CD4-positive, CD25-positive, alpha-beta regulatory T cell (primary cell): Measurements from ENCODE around the gene KHDRBS2. TPM values are rescaled to one million over a fixed set of nuclear protein-coding genes. Genes with fewer than 3 reads are reported as not detected.

ENCODE experiments used
- ATAC-seq, 2 donors: fragments of 150-1000 bp; cut with Tn5 transposase; one replicate each; pipeline ENCODE4 v1.10.0; 2021; ENCODE audit warnings: low read depth in 2 of 2, moderate number of reproducible peaks in 2 of 2, moderate library complexity in 1 of 2
- DNase-seq, 3 donors: peaks; one replicate each; pipeline versions ENCODE4 v3.0.0 to v3.0.0-alpha.2; 2012 to 2022; ENCODE audit warnings: mixed read lengths in 1 of 3
- H3K27ac ChIP-seq: one replicate; pipeline ENCODE4 v1.7.0; 2013; ENCODE audit warnings: mild to moderate bottlenecking, low read length; ENCODE audit not compliant: insufficient read depth, poor library complexity, severe bottlenecking
- H3K27me3 ChIP-seq: one replicate; pipeline ENCODE4 v1.7.0; 2013; ENCODE audit warnings: low read length; ENCODE audit not compliant: control insufficient read depth, insufficient read depth
- H3K36me3 ChIP-seq: one replicate; pipeline ENCODE4 v1.7.0; 2013; ENCODE audit warnings: mild to moderate bottlenecking, low read length, moderate library complexity; ENCODE audit not compliant: control insufficient read depth, insufficient read depth
- H3K4me1 ChIP-seq: 2 replicates; pipeline ENCODE4 v1.7.0; 2013; ENCODE audit warnings: mild to moderate bottlenecking, low read length; ENCODE audit not compliant: insufficient read depth, control insufficient read depth, poor library complexity, severe bottlenecking
- H3K4me3 ChIP-seq: one replicate; pipeline ENCODE4 v1.7.0; 2013; ENCODE audit warnings: low read depth, mild to moderate bottlenecking, low read length, moderate library complexity
- H3K9me3 ChIP-seq, 2 experiments: 1 replicate in 1 of 2; 2 replicates in 1 of 2; pipeline ENCODE4 v1.7.0; 2013; ENCODE audit warnings: low read length in 2 of 2, mild to moderate bottlenecking in 1 of 2, moderate library complexity in 1 of 2; ENCODE audit not compliant: control insufficient read depth in 2 of 2
- H3K27ac Mint-ChIP-seq, 3 donors: one replicate each; pipeline ENCODE4 v1.8.0; 2020 to 2022; ENCODE audit warnings: mild to moderate bottlenecking in 3 of 3, mixed read lengths in 3 of 3, moderate library complexity in 2 of 3
- H3K27me3 Mint-ChIP-seq: one replicate; pipeline ENCODE4 v1.8.0; 2022; ENCODE audit warnings: mild to moderate bottlenecking, mixed read lengths
- H3K36me3 Mint-ChIP-seq: one replicate; pipeline ENCODE4 v1.8.0; 2020; ENCODE audit warnings: mixed read lengths
- H3K4me1 Mint-ChIP-seq, 4 donors: one replicate each; pipeline ENCODE4 v1.8.0; 2020 to 2022; ENCODE audit warnings: mixed read lengths in 4 of 4, mild to moderate bottlenecking in 1 of 4
- H3K4me3 Mint-ChIP-seq, 4 donors: one replicate each; pipeline ENCODE4 v1.8.0; 2020 to 2022; ENCODE audit warnings: mild to moderate bottlenecking in 4 of 4, mixed read lengths in 4 of 4, moderate library complexity in 3 of 4
- H3K9me3 Mint-ChIP-seq, 7 donors: one replicate each; pipeline ENCODE4 v1.8.0; 2020 to 2022; ENCODE audit warnings: mixed read lengths in 7 of 7, mild to moderate bottlenecking in 3 of 7, moderate library complexity in 2 of 7
- polyA plus RNA-seq, 4 donors: library from polyadenylated mRNA; unstranded; fragments of 300-500 nt; fragmentation: Illumina TruSeq; gene quantifications; one replicate each; pipeline ENCODE4 v1.2.3, GENCODE V29; 2021
- total RNA-seq: library from RNA; stranded (reverse); gene quantifications from one replicate; pipeline ENCODE4 v1.2.3, GENCODE V29; 2022

KHDRBS2 gene
- total and polyA plus RNA-seq, 5 donors from 2014 or later: not detected

DNA sequence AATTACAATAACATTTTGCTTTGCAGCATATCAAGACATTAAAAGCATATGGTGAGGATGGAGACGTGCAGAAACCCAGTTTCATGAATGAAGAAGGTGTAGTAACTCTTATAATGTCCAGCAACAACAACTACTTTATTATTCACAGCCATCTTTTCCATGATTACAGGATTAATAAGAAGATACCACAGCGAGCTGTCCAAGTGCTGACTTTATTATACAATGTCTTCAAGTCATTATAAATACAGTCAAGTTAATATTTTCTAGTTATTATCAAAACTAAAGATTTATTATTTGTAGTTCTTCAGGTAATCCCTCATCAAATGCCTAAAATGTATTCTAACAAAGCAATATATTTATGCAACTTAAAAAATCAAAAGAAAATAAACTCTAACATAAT, 2.5 kb upstream of the KHDRBS2 start:
- H3K4me3 ChIP-seq: no peak overlapping the region
- no peaks in the 10 kb centered on the region for H3K36me3 Mint-ChIP-seq
- H3K27me3 Mint-ChIP-seq: no peaks in the 10 kb centered on the region
- no peaks in the 10 kb centered on the region for H3K4me1 Mint-ChIP-seq
- H3K27me3 ChIP-seq: no peaks in the 10 kb centered on the region
- H3K27ac ChIP-seq: no peak overlapping the region
- no peak overlapping the region for H3K4me3 Mint-ChIP-seq
- H3K9me3 Mint-ChIP-seq: peaks cover 0 to 10% (median 2%) of the 10 kb centered on the region in 7 donors
- ATAC-seq (no peak), DNase-seq (no peak)
- no peak overlapping the region for H3K27ac Mint-ChIP-seq
- no peaks in the 10 kb centered on the region for H3K4me1 ChIP-seq
- H3K9me3 ChIP-seq: no peaks in the 10 kb centered on the region
- no peaks in the 10 kb centered on the region for H3K36me3 ChIP-seq

DNA sequence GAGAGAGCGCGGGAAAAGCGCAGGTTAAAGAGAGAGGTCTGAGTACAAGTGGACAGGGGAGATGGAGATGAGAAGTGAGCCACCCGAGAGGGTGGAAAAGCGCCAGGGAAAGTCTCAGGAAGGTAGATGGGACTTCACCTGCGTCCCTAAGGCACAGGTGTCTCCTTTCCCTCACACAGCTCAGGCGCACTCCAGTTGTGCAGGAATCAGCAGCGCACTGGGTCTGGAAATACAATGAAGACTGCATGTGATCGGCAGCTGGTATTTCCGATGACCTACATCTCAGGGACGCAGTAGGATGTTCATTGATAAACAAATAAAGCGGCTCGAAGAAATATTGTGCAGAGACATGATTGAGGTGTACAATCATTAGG, 432 bp upstream of the KHDRBS2 start:
- no peak overlapping the region for H3K27ac ChIP-seq
- no peak overlapping the region for H3K4me3 Mint-ChIP-seq

DNA sequence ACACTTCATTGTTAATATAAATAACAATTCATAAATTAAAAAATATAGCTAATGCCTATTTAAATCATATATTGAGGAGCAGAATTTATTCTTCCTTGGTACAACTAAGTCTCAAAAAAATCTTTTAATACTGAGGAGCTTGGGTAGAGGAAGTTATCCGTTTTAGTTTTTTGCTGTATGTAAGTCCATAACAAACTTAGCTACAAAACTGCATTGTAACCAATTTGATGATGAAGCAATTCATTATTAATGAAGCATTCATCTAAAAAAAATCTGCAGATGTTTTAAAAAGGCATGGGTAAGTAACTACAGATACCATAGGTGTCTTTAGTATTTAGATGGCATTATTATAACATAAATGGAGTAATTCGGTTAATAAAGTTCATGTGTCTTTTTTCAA, 1.3 kb downstream of the KHDRBS2 start:
- Mint-ChIP-seq H3K9me3 (peaks cover 0 to 4% (median 0%) of the 10 kb centered on the region in 7 donors), H3K36me3 (no peaks in the 10 kb centered on the region), H3K4me1 (no peaks in the 10 kb centered on the region), H3K27me3 (no peaks in the 10 kb centered on the region), H3K4me3 (no peak overlapping the region), H3K27ac (no peak overlapping the region)
- no peaks in the 10 kb centered on the region for H3K4me1 ChIP-seq
- no peaks in the 10 kb centered on the region for H3K9me3 ChIP-seq
- H3K27me3 ChIP-seq: no peaks in the 10 kb centered on the region
- H3K36me3 ChIP-seq: no peaks in the 10 kb centered on the region
- no peak overlapping the region for H3K27ac ChIP-seq
- no peak overlapping the region for H3K4me3 ChIP-seq
- DNase-seq: no peak
- no peak for ATAC-seq

More for the DNA sequence above, 432 bp upstream of the KHDRBS2 start:
- Histone ChIP-seq H3K4me1 (no peaks in the 10 kb centered on the region), H3K4me3 (no peak overlapping the region), H3K27me3 (no peaks in the 10 kb centered on the region), H3K9me3 (no peaks in the 10 kb centered on the region), H3K36me3 (no peaks in the 10 kb centered on the region)
- Mint-ChIP-seq H3K36me3 (no peaks in the 10 kb centered on the region), H3K9me3 (peaks cover 0 to 4% (median 0%) of the 10 kb centered on the region in 7 donors), H3K27ac (no peak overlapping the region), H3K4me1 (no peaks in the 10 kb centered on the region), H3K27me3 (no peaks in the 10 kb centered on the region)
- no peak for DNase-seq
- ATAC-seq: no peak

DNA sequence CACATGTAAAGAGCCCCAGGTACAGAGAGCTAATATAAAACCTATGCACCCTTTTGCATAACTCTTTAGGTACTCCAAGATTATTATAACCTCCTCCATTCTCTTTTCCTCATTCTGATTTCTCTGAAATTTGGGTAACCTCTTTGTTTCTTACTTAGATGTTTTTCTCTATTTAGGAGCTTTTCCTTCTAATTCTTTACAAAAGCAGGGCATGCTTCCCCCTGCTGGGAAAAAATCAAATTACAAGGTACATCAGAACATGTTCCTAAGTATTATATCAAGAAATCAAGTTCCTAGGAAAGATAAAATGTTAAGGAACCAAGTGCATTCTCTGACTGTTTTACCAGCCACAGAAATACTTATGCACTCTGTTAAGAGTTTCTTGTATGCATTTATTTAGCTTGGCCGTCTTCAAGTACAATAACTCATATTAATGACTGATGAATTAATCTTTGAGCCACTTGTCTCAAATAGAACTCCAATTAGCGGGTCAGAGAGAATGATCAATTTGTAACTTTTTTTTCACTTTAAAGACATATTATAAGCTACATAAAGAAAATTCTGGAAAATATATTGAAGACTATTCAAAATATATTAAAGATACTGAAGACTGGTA, 2.1 kb downstream of the KHDRBS2 start:
- Mint-ChIP-seq H3K27ac (no peak overlapping the region), H3K4me1 (no peaks in the 10 kb centered on the region), H3K4me3 (no peak overlapping the region), H3K36me3 (no peaks in the 10 kb centered on the region), H3K27me3 (no peaks in the 10 kb centered on the region), H3K9me3 (peaks cover 0 to 4% (median 0%) of the 10 kb centered on the region in 7 donors)
- Histone ChIP-seq H3K27me3 (no peaks in the 10 kb centered on the region), H3K4me3 (no peak overlapping the region), H3K27ac (no peak overlapping the region), H3K36me3 (no peaks in the 10 kb centered on the region), H3K4me1 (no peaks in the 10 kb centered on the region), H3K9me3 (peaks cover 0 to 2% of the 10 kb centered on the region in 2 experiments)
- no peak for ATAC-seq
- peak in 1 of 3 donors; percentile 6 for DNase-seq

DNA sequence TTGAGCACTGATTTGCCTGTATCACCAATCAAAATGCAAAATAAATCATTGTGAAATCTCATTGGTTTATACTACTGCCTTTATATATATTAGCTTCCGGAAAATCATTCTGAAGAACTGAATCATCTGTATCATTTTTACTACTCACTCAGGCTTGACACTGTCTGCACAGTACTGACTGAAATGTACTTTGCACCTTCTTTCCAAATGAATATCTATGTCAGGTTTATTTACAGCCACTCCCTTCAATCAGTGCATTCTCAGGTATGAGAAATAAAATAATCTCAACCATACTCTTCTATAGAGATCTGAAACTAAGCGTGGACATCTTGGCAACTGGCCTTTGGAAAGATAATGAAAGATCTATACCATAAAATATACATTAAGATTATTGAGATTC, 2.7 kb downstream of the KHDRBS2 start:
- Mint-ChIP-seq H3K27ac (no peak overlapping the region), H3K27me3 (no peaks in the 10 kb centered on the region), H3K4me3 (no peak overlapping the region), H3K36me3 (no peaks in the 10 kb centered on the region), H3K4me1 (no peaks in the 10 kb centered on the region), H3K9me3 (peaks cover 0 to 4% (median 0%) of the 10 kb centered on the region in 7 donors)
- Histone ChIP-seq H3K27ac (no peak overlapping the region), H3K4me1 (no peaks in the 10 kb centered on the region), H3K9me3 (peaks cover 0 to 2% of the 10 kb centered on the region in 2 experiments), H3K27me3 (no peaks in the 10 kb centered on the region), H3K4me3 (no peak overlapping the region), H3K36me3 (no peaks in the 10 kb centered on the region)
- no peak for DNase-seq
- no peak for ATAC-seq

DNA sequence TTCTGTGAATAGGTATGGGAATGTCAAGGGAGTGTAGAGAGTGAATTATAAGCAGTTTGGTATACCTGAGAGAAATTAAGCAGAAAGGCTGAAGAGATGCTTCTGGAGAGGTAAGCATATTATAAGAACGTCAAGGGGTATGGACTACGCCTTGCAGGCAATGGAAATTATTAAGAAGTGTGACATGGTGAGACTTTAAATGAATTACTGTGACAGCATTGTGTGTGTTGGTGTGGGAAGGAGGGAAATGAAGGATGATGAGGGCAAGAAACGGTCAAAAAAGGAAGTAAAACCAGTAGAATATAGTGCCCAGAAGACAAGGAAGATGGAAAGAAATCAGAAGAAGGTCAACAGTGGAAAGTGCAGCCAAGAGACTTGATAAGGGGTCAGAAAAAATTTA, 5.9 kb downstream of the KHDRBS2 start:
- Histone ChIP-seq H3K27me3 (no peaks in the 10 kb centered on the region), H3K4me1 (no peaks in the 10 kb centered on the region), H3K9me3 (peaks cover 2 to 5% of the 10 kb centered on the region in 2 experiments), H3K27ac (no peak overlapping the region), H3K36me3 (no peaks in the 10 kb centered on the region), H3K4me3 (no peak overlapping the region)
- Mint-ChIP-seq H3K27me3 (no peaks in the 10 kb centered on the region), H3K4me3 (no peak overlapping the region), H3K4me1 (no peaks in the 10 kb centered on the region), H3K9me3 (peaks cover 0 to 4% (median 0%) of the 10 kb centered on the region in 7 donors), H3K36me3 (no peaks in the 10 kb centered on the region), H3K27ac (no peak overlapping the region)
- DNase-seq (no peak), ATAC-seq (no peak)

DNA sequence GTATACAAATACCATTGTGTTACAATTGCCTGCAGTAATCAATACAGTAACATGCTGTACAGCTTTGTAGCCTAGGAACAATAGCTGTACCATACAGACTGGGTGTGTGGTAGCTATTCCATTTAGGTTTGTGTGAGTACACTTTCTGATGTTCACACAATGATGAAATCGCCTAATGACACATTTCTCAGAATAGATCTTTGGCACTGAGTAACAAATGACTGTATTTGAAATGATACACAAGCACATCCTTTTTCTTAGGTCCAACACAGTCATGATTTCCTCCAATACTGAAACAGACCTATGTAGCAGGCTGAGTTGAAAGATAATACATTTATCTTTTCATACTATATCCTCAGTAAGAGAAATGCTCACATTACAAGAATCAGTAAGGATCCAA, 13.9 kb downstream of the KHDRBS2 start:
- DNase-seq (no peak), ATAC-seq (no peak)
- H3K4me1 ChIP-seq: no peaks in the 10 kb centered on the region
- no peaks in the 10 kb centered on the region for H3K27me3 Mint-ChIP-seq
- no peaks in the 10 kb centered on the region for H3K36me3 ChIP-seq
- no peak overlapping the region for H3K4me3 ChIP-seq
- H3K27ac ChIP-seq: no peak overlapping the region
- peaks cover 0 to 6% (median 1%) of the 10 kb centered on the region in 7 donors for H3K9me3 Mint-ChIP-seq
- no peak overlapping the region for H3K27ac Mint-ChIP-seq
- no peaks in the 10 kb centered on the region for H3K27me3 ChIP-seq
- peaks cover 0 to 5% of the 10 kb centered on the region in 2 experiments for H3K9me3 ChIP-seq
- no peaks in the 10 kb centered on the region for H3K36me3 Mint-ChIP-seq
- H3K4me3 Mint-ChIP-seq: no peak overlapping the region
- no peaks in the 10 kb centered on the region for H3K4me1 Mint-ChIP-seq

DNA sequence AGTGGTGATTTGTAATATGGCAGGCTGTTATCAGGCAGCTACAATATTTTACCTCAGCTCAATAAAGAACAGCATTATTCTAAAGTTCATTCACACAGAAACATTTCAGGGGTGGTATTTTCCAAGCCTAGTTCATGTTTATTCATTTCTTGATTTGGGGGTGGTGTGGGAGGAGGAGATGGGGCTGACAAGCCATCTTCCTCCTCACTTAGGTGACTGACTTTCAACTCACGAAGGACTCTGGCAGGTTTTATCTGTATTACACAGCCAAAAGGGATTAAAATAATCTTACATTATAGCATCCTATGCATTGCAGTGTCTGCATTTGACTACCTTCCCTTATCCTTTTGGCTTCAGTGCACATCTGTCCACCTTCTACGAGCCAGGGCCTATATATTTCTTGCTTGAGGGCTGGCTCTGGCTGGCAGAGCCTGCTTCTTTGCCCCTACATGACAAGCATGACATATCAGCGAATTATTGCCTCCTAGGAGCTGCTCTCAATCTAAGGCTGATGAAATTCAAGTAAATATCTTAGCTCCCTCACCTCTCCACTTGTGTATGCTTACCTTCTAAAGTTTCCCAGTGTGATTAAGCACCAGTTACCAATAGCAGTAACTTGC, 20.0 kb downstream of the KHDRBS2 start:
- H3K36me3 Mint-ChIP-seq: no peaks in the 10 kb centered on the region

More for the DNA sequence above, 20.0 kb downstream of the KHDRBS2 start:
- Histone ChIP-seq H3K4me3 (no peak overlapping the region), H3K27me3 (no peaks in the 10 kb centered on the region), H3K9me3 (no peaks in the 10 kb centered on the region), H3K4me1 (no peaks in the 10 kb centered on the region), H3K27ac (no peak overlapping the region), H3K36me3 (no peaks in the 10 kb centered on the region)
- Mint-ChIP-seq H3K4me3 (no peak overlapping the region), H3K27me3 (no peaks in the 10 kb centered on the region), H3K4me1 (no peaks in the 10 kb centered on the region), H3K27ac (no peak overlapping the region), H3K9me3 (peaks cover 0 to 6% (median 5%) of the 10 kb centered on the region in 7 donors)
- no peak for DNase-seq
- no peak for ATAC-seq
